RWPE2 (cell line): ENCODE measurements around the gene TAS1R2.

ENCODE experiments used
- ATAC-seq: fragments of 200-7000 bp; cut with Tn5 transposase; 3 replicates; pipeline ENCODE4 v1.9.1; 2021; ENCODE audit warnings: low read depth
- DNase-seq: peaks from one replicate; pipeline ENCODE4 v3.0.0-alpha.2; 2020; ENCODE audit warnings: low spot score
- H3K27ac ChIP-seq: fragments of 450-650 bp; 2 replicates; pipeline ENCODE4 v1.5.1; 2017; ENCODE audit warnings: mild to moderate bottlenecking; ENCODE audit not compliant: poor library complexity, severe bottlenecking
- H3K27me3 ChIP-seq: fragments of 250-450 bp; sonication (Bioruptor Pico); 2 replicates; pipeline ENCODE4 v1.5.1; 2021; ENCODE audit warnings: mild to moderate bottlenecking, moderate library complexity; ENCODE audit not compliant: insufficient read depth, poor library complexity, severe bottlenecking
- H3K36me3 ChIP-seq: fragments of 250-450 bp; sonication (Bioruptor Pico); 2 replicates; pipeline ENCODE4 v1.5.1; 2020; ENCODE audit warnings: low read depth, mild to moderate bottlenecking, moderate library complexity
- H3K4me1 ChIP-seq: fragments of 250-450 bp; sonication (Bioruptor Pico); 2 replicates; pipeline ENCODE4 v1.5.1; 2021; ENCODE audit warnings: mild to moderate bottlenecking, moderate library complexity; ENCODE audit not compliant: insufficient read depth, poor library complexity, severe bottlenecking
- H3K4me3 ChIP-seq: fragments of 250-450 bp; sonication (Bioruptor Pico); 2 replicates; pipeline ENCODE4 v1.5.1; 2021; ENCODE audit warnings: mild to moderate bottlenecking, moderate library complexity; ENCODE audit not compliant: severe bottlenecking
- H3K9me3 ChIP-seq: fragments of 250-450 bp; sonication (Bioruptor Pico); 2 replicates; pipeline ENCODE4 v1.5.1; 2021; ENCODE audit warnings: mild to moderate bottlenecking, moderate library complexity; ENCODE audit not compliant: severe bottlenecking
- CTCF ChIP-seq: fragments of 450-650 bp; IDR thresholded peaks from one replicate; pipeline ENCODE4 v1.5.1; 2017; ENCODE audit warnings: mild to moderate bottlenecking, moderate library complexity; ENCODE audit not compliant: poor library complexity, severe bottlenecking

The TAS1R2 gene

GRCh38 chr1:18799454-18799853, 60.0 kb downstream of the TAS1R2 start:
- Histone ChIP-seq H3K27ac (no peak overlapping the region), H3K27me3 (peaks cover 3% of the 10 kb centered on the region), H3K4me3 (no peak overlapping the region), H3K36me3 (no peaks in the 10 kb centered on the region), H3K4me1 (no peaks in the 10 kb centered on the region), H3K9me3 (no peaks in the 10 kb centered on the region)
- no peak for ATAC-seq
- no peak for DNase-seq
- TF ChIP-seq CTCF = no peak

- no peak overlapping the region for H3K27ac ChIP-seq
- TF ChIP-seq CTCF = no peak
Observed at GRCh38 chr1:18798946-18799345, 60.5 kb downstream of the TAS1R2 start.

GRCh38 chr1:18798533-18798932, 60.9 kb downstream of the TAS1R2 start:
- H3K36me3 ChIP-seq = no peaks in the 10 kb centered on the region
- DNase-seq (no peak), ATAC-seq (no peak)
- H3K4me3 ChIP-seq = no peak overlapping the region
- H3K4me1 ChIP-seq = no peaks in the 10 kb centered on the region
- H3K9me3 ChIP-seq = no peaks in the 10 kb centered on the region
- H3K27me3 ChIP-seq = peaks cover 3% of the 10 kb centered on the region
- no peak for TF ChIP-seq CTCF
- no peak overlapping the region for H3K27ac ChIP-seq

More at GRCh38 chr1:18798946-18799345, 60.5 kb downstream of the TAS1R2 start:
- ATAC-seq = no peak
- peaks cover 3% of the 10 kb centered on the region for H3K27me3 ChIP-seq
- DNase-seq = no peak
- no peaks in the 10 kb centered on the region for H3K36me3 ChIP-seq
- no peaks in the 10 kb centered on the region for H3K4me1 ChIP-seq
- H3K4me3 ChIP-seq = no peak overlapping the region
- no peaks in the 10 kb centered on the region for H3K9me3 ChIP-seq

GRCh38 chr1:18796950-18797349, 62.5 kb downstream of the TAS1R2 start:
- ATAC-seq (no peak), DNase-seq (no peak)
- H3K27ac ChIP-seq = no peak overlapping the region
- no peaks in the 10 kb centered on the region for H3K36me3 ChIP-seq
- peaks cover 15% of the 10 kb centered on the region for H3K27me3 ChIP-seq
- TF ChIP-seq CTCF = no peak
- no peaks in the 10 kb centered on the region for H3K4me1 ChIP-seq
- no peaks in the 10 kb centered on the region for H3K9me3 ChIP-seq
- no peak overlapping the region for H3K4me3 ChIP-seq

GRCh38 chr1:18795002-18795689, 64.3 kb downstream of the TAS1R2 start:
- no peak for ATAC-seq
- Histone ChIP-seq H3K9me3 (no peaks in the 10 kb centered on the region), H3K27ac (no peak overlapping the region), H3K27me3 (peaks cover 16% of the 10 kb centered on the region), H3K4me3 (no peak overlapping the region), H3K36me3 (no peaks in the 10 kb centered on the region), H3K4me1 (no peaks in the 10 kb centered on the region)
- no peak for TF ChIP-seq CTCF
- DNase-seq = no peak
